ENCODE data around the gene CLDN18. TPM values are rescaled to one million over a fixed set of nuclear protein-coding genes. Genes with fewer than 3 reads are reported as not detected.

CLDN18 gene
- total and polyA plus RNA-seq, 2 of the 8 experiments (the other 6 are each of a cell fraction or from before 2014, with no cell fraction given): not detected

DNA sequence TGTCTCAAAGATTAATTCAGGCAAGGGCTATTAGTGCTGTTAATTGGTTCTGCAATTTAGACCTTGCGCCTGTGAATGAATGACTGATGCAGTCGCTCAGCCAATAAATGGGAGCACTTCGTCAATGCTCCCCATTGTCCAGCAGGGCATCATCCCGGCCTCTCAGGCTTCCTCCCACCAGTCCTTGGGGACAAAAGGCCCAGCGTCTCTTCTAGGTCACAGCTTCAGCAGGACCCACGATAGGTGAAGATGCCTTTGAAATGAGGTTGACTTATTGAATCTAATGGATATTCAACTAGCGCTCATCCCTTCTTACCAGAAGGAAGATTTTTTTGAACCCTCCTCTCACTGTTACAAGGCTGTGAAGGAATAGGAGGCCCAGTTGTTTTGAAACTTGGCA lies 47.7 kb upstream of the CLDN18 start:
- WGBS, 2 experiments (ENCODE audit: extremely low coverage in 1 of 2, insufficient coverage in 1 of 2, insufficient read length in 1 of 2, insufficient replicate concordance in 2 of 2, low coverage in 1 of 2, low lambda C conversion rate in 2 of 2, missing lambda C conversion rate in 1 of 2): 91% methylated on average over 7 of the region's 7 CpGs; no CpG with 5 or more reads in 1 of the 2 experiments
- Histone ChIP-seq H3K4me1 (replicated peaks in 1 of 4; ENCODE audit: control insufficient read depth in 3 of 4, insufficient read depth in 4 of 4, low read length in 3 of 4) (peaks cover 0 to 9% (median 0%) of the 10 kb centered on the region in 4 experiments; a peak in 1 of 7 replicates), H3K4me2 (ENCODE audit: insufficient read depth in 1 of 2, low read depth in 2 of 2, low read length in 2 of 2) (no peak overlapping the region), H3K14ac (ENCODE audit: insufficient read length) (no peak overlapping the region), H3K23ac (ENCODE audit: insufficient read length) (no peak overlapping the region), H2BK120ac (replicated peaks; ENCODE audit: low read depth, low read length) (no peak overlapping the region), H3K79me2 (ENCODE audit: control insufficient read depth in 1 of 2, insufficient read depth in 2 of 2, low read length in 2 of 2) (no peaks in the 10 kb centered on the region), H3K23me2 (ENCODE audit: low read depth, low read length) (no peaks in the 10 kb centered on the region), H2AFZ (ENCODE audit: low read length) (no peak overlapping the region), H3K79me1 (ENCODE audit: low read depth, low read length) (no peaks in the 10 kb centered on the region), H2BK5ac (ENCODE audit: low read depth, low read length) (no peak overlapping the region), H2AK5ac (ENCODE audit: low read depth, low read length) (no peak overlapping the region), H4K8ac (ENCODE audit: extremely low read depth, insufficient read depth, low read length) (no peak overlapping the region), H3K36me3 (ENCODE audit: control insufficient read depth in 2 of 4, insufficient read depth in 4 of 4, low read length in 3 of 4) (no peaks in the 10 kb centered on the region), H4K91ac (replicated peaks; ENCODE audit: insufficient read length, low read length) (no peak overlapping the region), H3K27me3 (replicated peaks in 1 of 4; ENCODE audit: control insufficient read depth in 3 of 4, extremely low read depth in 1 of 4, insufficient read depth in 3 of 4, low read length in 3 of 4) (no peaks in the 10 kb centered on the region), H3K9ac (replicated peaks in 1 of 4; ENCODE audit: extremely low read depth in 1 of 4, low read depth in 3 of 4, low read length in 3 of 4) (no peak overlapping the region), H2BK12ac (ENCODE audit: low read depth, low read length) (no peak overlapping the region), H2BK20ac (ENCODE audit: low read length) (no peak overlapping the region), H3K4ac (replicated peaks; ENCODE audit: insufficient read length, low read depth, low read length) (no peak overlapping the region), H2BK15ac (ENCODE audit: low read length) (no peak overlapping the region), H4K5ac (ENCODE audit: insufficient read length, low read depth, low read length) (no peak overlapping the region), H3K27ac (ENCODE audit: low read depth, low read length) (no peak overlapping the region), H3K9me3 (ENCODE audit: insufficient read depth in 2 of 2, low read depth in 1 of 2, low read length in 1 of 2) (peaks cover 2 to 5% of the 10 kb centered on the region in 2 experiments; a peak in 2 of 4 replicates), H3K56ac (replicated peaks; ENCODE audit: insufficient read length, low read depth, low read length) (no peak overlapping the region), H4K20me1 (replicated peaks in 1 of 2; ENCODE audit: control insufficient read depth in 1 of 2, insufficient read depth in 2 of 2, low read length in 2 of 2) (no peaks in the 10 kb centered on the region), H3K18ac (ENCODE audit: extremely low read depth, low read length) (no peak overlapping the region), H3K4me3 (ENCODE audit: extremely low read depth in 1 of 4, insufficient read depth in 2 of 4, low read depth in 3 of 4, low read length in 4 of 4) (no peak overlapping the region)
- TF ChIP-seq TCF12 (IDR thresholded peaks at IDR 0.05; ENCODE audit: low read depth, low read length): no peak
- TF ChIP-seq MAFK (IDR thresholded peaks at IDR 0.05; ENCODE audit: low read depth, low read length): no peak
- TF ChIP-seq FOSL1 (IDR thresholded peaks at IDR 0.05; ENCODE audit: insufficient read depth, low read depth, low read length): no peak
- TF ChIP-seq, protein P1, sequence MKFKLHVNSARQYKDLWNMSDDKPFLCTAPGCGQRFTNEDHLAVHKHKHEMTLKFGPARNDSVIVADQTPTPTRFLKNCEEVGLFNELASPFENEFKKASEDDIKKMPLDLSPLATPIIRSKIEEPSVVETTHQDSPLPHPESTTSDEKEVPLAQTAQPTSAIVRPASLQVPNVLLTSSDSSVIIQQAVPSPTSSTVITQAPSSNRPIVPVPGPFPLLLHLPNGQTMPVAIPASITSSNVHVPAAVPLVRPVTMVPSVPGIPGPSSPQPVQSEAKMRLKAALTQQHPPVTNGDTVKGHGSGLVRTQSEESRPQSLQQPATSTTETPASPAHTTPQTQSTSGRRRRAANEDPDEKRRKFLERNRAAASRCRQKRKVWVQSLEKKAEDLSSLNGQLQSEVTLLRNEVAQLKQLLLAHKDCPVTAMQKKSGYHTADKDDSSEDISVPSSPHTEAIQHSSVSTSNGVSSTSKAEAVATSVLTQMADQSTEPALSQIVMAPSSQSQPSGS (IDR thresholded peaks at IDR 0.05; ENCODE audit: low read length): no peak
- TF ChIP-seq, protein P2, sequence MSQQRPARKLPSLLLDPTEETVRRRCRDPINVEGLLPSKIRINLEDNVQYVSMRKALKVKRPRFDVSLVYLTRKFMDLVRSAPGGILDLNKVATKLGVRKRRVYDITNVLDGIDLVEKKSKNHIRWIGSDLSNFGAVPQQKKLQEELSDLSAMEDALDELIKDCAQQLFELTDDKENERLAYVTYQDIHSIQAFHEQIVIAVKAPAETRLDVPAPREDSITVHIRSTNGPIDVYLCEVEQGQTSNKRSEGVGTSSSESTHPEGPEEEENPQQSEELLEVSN (IDR thresholded peaks at IDR 0.05): no peak
- TF ChIP-seq SAP30 (IDR thresholded peaks at IDR 0.05; ENCODE audit: insufficient read depth, insufficient replicate concordance, low read length): no peak
- no peak for TF ChIP-seq RFX5 (IDR thresholded peaks at IDR 0.05; ENCODE audit: borderline replicate concordance, low read depth, low read length)
- no peak for TF ChIP-seq RXRA (IDR thresholded peaks at IDR 0.05; ENCODE audit: insufficient read depth, low read depth, low read length)
- no peak for TF ChIP-seq HDAC6 (IDR thresholded peaks at IDR 0.05; ENCODE audit: low read depth, low read length)
- no peak for TF ChIP-seq HDAC2 (IDR thresholded peaks at IDR 0.05; ENCODE audit: borderline replicate concordance in 1 of 2, low read depth in 2 of 2, low read length in 2 of 2)
- no peak for TF ChIP-seq POLR2AphosphoS5 (IDR thresholded peaks at IDR 0.05; ENCODE audit: low read depth, low read length)
- ChIA-PET CTCF (ENCODE audit: partially characterized antibody) (interaction anchor here (5.4 kb wide), 1 partner anchor 9 kb away, joined by 33 read pairs; no protein-coding TSS in a partner anchor), POLR2A (ENCODE audit: partially characterized antibody) (no interaction called here)
- DNase-seq (ENCODE audit: low read depth in 1 of 2, low spot score in 2 of 2): no peak
- no peak for FAIRE-seq
